Right cardiac atrium (tissue), 5 donors: Measurements from ENCODE around the gene ATG16L2. TPM values are rescaled to one million over a fixed set of nuclear protein-coding genes. Genes with fewer than 3 reads are reported as not detected.

ENCODE experiments used
- ATAC-seq, 2 donors: fragments of 200-7000 bp; cut with Tn5 transposase; one replicate each; pipeline versions ENCODE4 v1.8.0 to v1.9.1; 2020; ENCODE audit warnings: moderate library complexity in 2 of 2, mild to moderate bottlenecking in 1 of 2
- DNase-seq, 3 donors: peaks; one replicate each; pipeline ENCODE4 v3.0.0-alpha.2; 2020
- H3K27ac ChIP-seq: one replicate; pipeline ENCODE4 v1.5.1; 2013; ENCODE audit warnings: mild to moderate bottlenecking, low read length, control low read depth, moderate library complexity
- H3K27me3 ChIP-seq: one replicate; pipeline ENCODE4 v1.6.1; 2013; ENCODE audit not compliant: control insufficient read depth, insufficient read depth
- H3K4me1 ChIP-seq: one replicate; pipeline ENCODE4 v1.6.1; 2013; ENCODE audit warnings: low read length; ENCODE audit not compliant: control insufficient read depth, insufficient read depth
- H3K4me3 ChIP-seq: one replicate; pipeline ENCODE4 v1.5.1; 2013; ENCODE audit warnings: low read length, control low read depth
- H3K9me3 ChIP-seq: one replicate; pipeline ENCODE4 v1.6.1; 2013; ENCODE audit warnings: low read length; ENCODE audit not compliant: control insufficient read depth
- WGBS: extraction: QIAGEN DNeasy Blood & Tissue Kit; methylation state at CpG from one replicate; pipeline ENCODE4 v1.1.7; 2013; 5-methylcytosine and 5-hydroxymethylcytosine counted together
- intact Hi-C, 4 donors: fragments of 100-400 bp; cut with DNase I; formaldehyde crosslinking; loops; one replicate each; pipeline versions ENCODE4 v1.11.0 to v1.14.0; 2022 to 2023
- microRNA-seq, 2 donors: library from miRNA; unstranded; fragments of <30 nt; microRNA quantifications; one replicate each; pipeline ENCODE4 v1.2.0, GENCODE V29; 2020 to 2021
- polyA plus RNA-seq: library from polyadenylated mRNA; stranded (reverse); fragments of 200-250 nt; gene quantifications from one replicate; pipeline ENCODE4 v1.2.3, GENCODE V29; 2013
- total RNA-seq, 4 donors: library from RNA; stranded (reverse); fragmentation: NEBNext Ultra II Directional; extraction: Animal tissue kit (Norgen Biotek cat#: 25700); gene quantifications; one replicate each; pipeline ENCODE4 v1.2.1, GENCODE V29; 2021
- donor health status: healthy with polysubstance abuse.
- donor health status: DM: no; HTN: yes; CAD: no.
- donor health status: DM: no; HTN: no; CAD: no.
- donor health status: DM: no; HTN: yes; CAD: no; lungs with severe emphysema.
- donor health status: DM: yes; HTN: yes; CAD: no.

The ATG16L2 gene
- total and polyA plus RNA-seq, 5 donors = 11.9 to 23.9 (median 19.1) TPM

- ATAC-seq (no peak), DNase-seq (no peak)
- intact Hi-C loops = no loop called here
- Histone ChIP-seq H3K27me3 (no peaks in the 10 kb centered on the region), H3K4me3 (no peak overlapping the region), H3K4me1 (no peaks in the 10 kb centered on the region), H3K27ac (no peak overlapping the region), H3K9me3 (no peaks in the 10 kb centered on the region)
- 72% methylated on average over 1 of the region's 1 CpG for WGBS
Observed at GRCh38 chr11:72871119-72871518, 56.9 kb downstream of the ATG16L2 start.

- Histone ChIP-seq H3K4me3 (no peak overlapping the region), H3K27ac (no peak overlapping the region), H3K27me3 (no peaks in the 10 kb centered on the region), H3K9me3 (no peaks in the 10 kb centered on the region), H3K4me1 (no peaks in the 10 kb centered on the region)
- no peak for DNase-seq
- ATAC-seq = no peak
- intact Hi-C loops = no loop called here
- WGBS = 98% methylated on average over 1 of the region's 1 CpG
Observed at GRCh38 chr11:72872012-72872411, 57.8 kb downstream of the ATG16L2 start.

GRCh38 chr11:72875736-72876135, 61.5 kb downstream of the ATG16L2 start:
- Histone ChIP-seq H3K4me1 (no peaks in the 10 kb centered on the region), H3K9me3 (no peaks in the 10 kb centered on the region), H3K4me3 (no peak overlapping the region), H3K27ac (no peak overlapping the region), H3K27me3 (no peaks in the 10 kb centered on the region)
- DNase-seq (no peak), ATAC-seq (no peak)
- WGBS = 97% methylated on average over 1 of the region's 1 CpG
- intact Hi-C loops = no loop called here

DNA sequence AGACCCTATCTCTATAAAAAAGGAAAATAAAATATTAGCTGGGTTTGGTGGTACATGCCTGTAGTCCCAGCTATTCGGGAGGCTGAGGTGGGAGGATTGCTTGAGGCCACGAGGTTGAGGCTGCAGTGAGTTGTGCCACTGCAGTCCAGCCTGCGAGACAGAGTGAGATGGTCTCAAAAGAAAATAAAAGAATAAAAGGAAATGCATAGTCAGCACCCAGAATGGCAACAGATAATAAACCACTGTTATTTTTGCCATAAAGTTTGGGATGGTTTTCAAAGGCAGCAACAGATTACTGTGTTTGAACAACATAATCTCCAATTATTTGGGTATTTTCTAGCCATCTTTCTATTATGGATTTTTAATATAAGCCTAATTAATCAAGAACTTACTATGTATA, 61.9 kb downstream of the ATG16L2 start:
- H3K27ac ChIP-seq = no peak overlapping the region
- no peaks in the 10 kb centered on the region for H3K9me3 ChIP-seq
- ATAC-seq (no peak), DNase-seq (no peak)
- no peak overlapping the region for H3K4me3 ChIP-seq
- 98% methylated on average over 3 of the region's 3 CpGs for WGBS
- intact Hi-C loops = no loop called here
- no peaks in the 10 kb centered on the region for H3K27me3 ChIP-seq
- no peaks in the 10 kb centered on the region for H3K4me1 ChIP-seq

Small RNA genes lying within 50 kb of the gene (microRNA-seq; reads per million reads assigned to microRNA genes)
- gene MIR4692 = 0 reads per million in 2 donors

Other genes with a start within 250 kb of the ATG16L2 start
- 10 to 100 TPM; 32.1 to 43.9 (median 37.0) TPM for gene PDE2A, start 140.0 kb upstream of the ATG16L2 start, total RNA-seq
- gene PDE2A, start 140.0 kb upstream of the ATG16L2 start, polyA plus RNA-seq = 43.1 TPM
- gene ARAP1, start 62.0 kb upstream of the ATG16L2 start, total RNA-seq = 10 to 100 TPM; 51.8 to 62.5 (median 59.5) TPM
- 41.2 TPM for gene ARAP1, start 62.0 kb upstream of the ATG16L2 start, polyA plus RNA-seq
- gene STARD10, start 20.4 kb upstream of the ATG16L2 start, total RNA-seq = 100 to 1,000 TPM in 2 of 4 donors, 10 to 100 TPM in 2; 88.9 to 127 (median 106) TPM
- gene STARD10, start 20.4 kb upstream of the ATG16L2 start, polyA plus RNA-seq = 228 TPM